Measurements from ENCODE around the gene ATP9A.
"Not testable (repeated sequence)": the region's sequence is repeated elsewhere in the genome, so short reads cannot be mapped to it uniquely, and the experiment has no call there.

Gene ATP9A

GRCh38 chr20:51729771-51730170 is 38.4 kb downstream of the ATP9A start:
- DNase-seq (ENCODE audit: low read depth in 3 of 3) = no peak

- no peak for DNase-seq (ENCODE audit: low read depth in 3 of 3)
Measured at GRCh38 chr20:51728737-51729136, 39.5 kb downstream of the ATP9A start.

- no peak for DNase-seq (ENCODE audit: low read depth in 3 of 3)
Measured at GRCh38 chr20:51727872-51728271, 40.3 kb downstream of the ATP9A start.

DNA sequence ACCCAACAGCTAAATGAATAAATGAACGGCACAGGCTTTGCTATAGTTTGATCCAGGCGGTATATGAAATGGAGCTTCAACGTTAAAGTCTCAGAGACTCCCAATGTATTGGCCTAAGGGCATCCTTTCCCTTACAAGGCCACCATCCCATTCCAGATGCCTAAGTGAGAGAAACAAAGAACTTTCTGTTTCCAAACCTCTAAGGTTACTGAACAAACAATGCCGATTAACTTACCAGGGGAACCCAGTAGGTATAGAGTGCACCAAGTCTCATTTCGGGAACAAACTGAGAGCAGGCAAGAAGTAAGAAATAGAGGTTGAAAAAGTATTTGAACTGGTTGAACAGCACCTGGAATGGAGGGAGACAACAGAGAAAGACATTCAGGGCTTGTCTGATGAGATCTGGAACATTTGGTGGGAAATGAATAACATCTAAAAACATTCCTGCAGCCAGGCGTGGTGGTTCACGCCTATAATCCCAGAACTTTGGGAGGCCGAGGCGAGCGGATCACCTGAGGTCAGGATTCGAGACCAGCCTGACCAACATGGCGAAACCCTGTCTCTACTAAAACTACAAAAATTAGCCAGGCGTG is 42.5 kb downstream of the ATP9A start:
- no peak for DNase-seq (ENCODE audit: low read depth in 3 of 3)

DNA sequence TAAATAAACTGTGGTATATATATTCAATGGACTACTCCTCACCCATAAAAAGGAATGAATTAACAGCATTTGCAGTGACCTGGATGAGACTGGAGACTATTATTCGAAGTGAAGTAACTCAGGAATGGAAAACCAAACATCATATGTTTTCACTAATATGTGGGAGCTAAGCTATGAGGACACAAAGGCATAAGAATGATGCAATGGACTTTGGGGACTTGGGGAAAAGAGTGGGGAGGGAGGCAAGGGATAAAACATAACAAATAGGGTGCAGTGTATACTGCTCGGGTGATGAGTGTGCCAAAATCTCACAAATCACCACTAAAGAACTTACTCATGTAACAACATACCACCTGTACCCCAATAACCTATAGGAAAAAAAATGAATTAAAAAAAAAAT is 45.2 kb downstream of the ATP9A start:
- not testable (repeated sequence) for DNase-seq (ENCODE audit: low read depth in 3 of 3)

GRCh38 chr20:51722246-51722645 is 45.9 kb downstream of the ATP9A start:
- DNase-seq (ENCODE audit: low read depth in 3 of 3) = not testable (repeated sequence)

GRCh38 chr20:51720854-51721253 is 47.3 kb downstream of the ATP9A start:
- DNase-seq (ENCODE audit: low read depth in 3 of 3) = no peak

DNA sequence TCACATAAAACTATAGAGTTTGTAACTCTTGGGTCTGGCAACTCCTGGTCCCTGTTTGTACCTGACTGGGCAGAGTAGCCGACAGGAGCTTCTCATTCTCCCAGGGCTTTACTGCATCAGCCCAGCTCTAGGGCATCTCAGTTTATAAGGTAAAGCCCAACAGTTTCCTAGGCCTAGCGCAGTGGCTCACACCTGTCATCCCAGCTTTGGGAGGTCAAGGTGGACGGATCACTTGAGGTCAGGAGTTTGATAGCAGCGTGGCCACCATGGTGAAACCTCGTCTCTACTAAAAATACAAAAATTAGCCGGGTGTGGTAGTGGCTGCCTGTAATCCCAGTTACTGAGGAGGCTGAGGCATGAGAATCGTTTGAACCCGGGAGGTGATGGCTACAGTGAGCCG is 47.8 kb downstream of the ATP9A start:
- no peak for DNase-seq (ENCODE audit: low read depth in 3 of 3)

GRCh38 chr20:51715856-51716185 is 52.4 kb downstream of the ATP9A start:
- DNase-seq (ENCODE audit: low read depth in 3 of 3) = no peak

DNA sequence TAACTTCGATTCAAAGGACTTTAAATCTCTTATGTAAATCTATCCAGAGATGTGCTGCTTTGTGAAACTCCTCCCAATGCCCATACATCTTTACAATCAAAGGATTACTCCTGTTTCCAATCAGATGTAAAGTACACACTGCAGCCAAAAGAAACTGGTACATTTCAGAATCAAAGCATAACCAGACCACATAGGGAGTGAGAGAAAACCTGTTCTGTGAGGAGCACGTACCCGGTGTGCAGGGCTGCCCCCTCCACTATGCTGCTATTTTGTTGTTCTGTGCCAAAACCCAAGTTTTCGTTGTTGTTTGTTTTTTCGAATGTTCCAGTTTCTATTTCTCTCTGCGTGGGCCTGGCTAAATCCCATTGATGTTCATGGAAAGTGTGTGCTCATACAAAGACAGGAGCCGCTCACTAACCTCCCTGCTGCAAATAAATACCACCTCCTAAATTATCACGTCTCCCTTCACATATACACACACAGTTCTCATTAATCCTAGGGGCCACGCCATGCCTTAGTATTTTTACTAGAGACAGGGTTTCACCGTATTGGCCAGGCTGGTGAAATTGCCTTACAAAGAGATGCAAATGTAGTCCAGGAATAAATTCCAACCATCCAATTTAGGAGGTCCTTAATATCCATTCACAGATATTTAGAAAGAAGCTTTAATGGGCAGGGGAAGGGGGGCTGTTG is 52.9 kb downstream of the ATP9A start:
- DNase-seq (ENCODE audit: low read depth in 3 of 3) = no peak

GRCh38 chr20:51713213-51713598 is 55.0 kb downstream of the ATP9A start:
- no peak for DNase-seq (ENCODE audit: low read depth in 3 of 3)

GRCh38 chr20:51712501-51713212 is 55.5 kb downstream of the ATP9A start:
- DNase-seq (ENCODE audit: low read depth in 3 of 3) = no peak

- DNase-seq (ENCODE audit: low read depth in 3 of 3) = no peak
Measured at GRCh38 chr20:51711426-51711825, 56.8 kb downstream of the ATP9A start.

DNA sequence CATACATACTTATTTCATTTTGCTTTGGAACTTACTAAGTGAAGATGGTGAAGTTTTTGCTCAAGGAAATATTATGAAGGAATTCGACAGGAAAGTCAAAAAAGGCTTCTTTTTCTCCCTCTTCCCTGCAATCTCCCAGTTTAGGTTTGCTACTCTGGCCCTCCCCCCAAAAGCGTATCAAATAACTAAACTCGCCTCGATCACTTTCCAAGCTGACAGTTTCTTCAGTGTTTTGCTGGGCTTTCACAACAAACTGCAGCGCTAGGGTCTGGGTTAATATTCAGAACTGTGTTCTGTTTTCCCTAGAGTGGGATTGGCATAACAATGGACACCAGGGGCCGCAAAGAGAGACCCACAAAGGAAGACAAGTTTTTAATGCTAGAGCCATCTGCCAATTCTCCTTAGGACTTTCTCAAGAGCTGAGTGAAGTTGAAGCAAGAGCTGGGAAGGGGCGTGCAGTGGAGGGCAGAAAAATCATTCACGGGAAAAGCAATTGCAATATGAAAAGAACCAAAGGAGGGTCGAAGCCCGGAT is 57.8 kb downstream of the ATP9A start:
- DNase-seq (ENCODE audit: low read depth in 3 of 3) = no peak

DNA sequence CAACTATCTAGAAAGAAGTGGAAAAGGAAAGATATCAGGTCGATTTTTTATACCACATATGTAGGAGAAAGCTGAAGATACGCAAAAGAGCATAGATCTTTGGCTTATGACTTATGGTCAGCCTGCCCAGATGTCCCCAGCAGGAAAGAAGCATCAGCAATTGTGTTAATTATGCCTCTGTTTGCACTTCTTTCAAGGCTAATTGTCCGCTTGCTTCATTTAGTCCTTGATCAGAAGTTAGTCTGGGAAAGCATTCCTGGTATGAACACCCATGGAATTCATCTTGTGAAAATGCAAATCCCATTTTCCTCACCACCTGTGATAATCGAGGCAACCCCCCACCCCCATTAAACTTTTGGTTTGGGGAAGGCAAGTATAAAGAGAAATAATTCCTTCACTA is 62.8 kb downstream of the ATP9A start:
- DNase-seq (ENCODE audit: low read depth in 3 of 3) = no peak

DNA sequence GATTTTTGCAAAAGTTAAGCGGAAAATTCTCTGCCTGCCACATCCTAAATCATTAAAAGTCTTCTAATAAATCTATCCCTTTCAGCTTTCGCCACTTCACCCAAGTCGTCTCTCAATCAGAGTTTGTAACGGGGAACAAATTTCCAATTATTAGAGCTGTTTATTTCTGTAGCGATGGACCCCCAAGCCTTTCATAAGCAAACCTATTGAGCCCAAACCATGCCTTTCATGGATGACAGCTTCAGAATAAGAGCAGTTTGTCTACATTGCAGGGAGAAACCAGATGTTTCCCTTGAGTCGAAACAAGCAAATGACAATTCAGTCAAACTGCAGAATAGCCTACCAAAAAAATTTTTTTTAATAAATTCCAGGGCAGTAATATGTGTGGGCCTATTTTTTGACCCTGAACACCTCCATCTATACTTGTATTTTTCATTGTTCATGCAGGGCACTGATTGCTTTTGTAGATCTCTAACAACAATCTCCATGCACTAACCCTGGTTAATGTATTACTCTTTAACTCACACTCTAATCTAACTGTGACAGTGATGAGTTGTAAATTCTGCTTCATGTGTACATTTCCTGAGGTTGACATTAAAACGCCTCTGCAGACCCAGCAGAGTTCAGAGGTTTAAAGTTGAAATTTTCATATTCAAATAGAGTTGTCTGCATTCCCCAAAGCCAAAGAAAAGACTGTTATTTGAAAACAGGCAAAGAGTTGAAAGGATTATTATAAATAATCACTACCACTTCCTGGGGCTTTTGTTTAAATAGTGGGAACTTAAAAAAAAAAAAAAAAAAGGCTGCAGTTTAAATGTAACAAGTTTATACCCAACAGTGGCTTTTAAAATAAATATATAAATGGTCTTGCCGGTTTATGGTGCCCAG is 64.5 kb downstream of the ATP9A start:
- DNase-seq (ENCODE audit: low read depth in 3 of 3) = no peak

DNA sequence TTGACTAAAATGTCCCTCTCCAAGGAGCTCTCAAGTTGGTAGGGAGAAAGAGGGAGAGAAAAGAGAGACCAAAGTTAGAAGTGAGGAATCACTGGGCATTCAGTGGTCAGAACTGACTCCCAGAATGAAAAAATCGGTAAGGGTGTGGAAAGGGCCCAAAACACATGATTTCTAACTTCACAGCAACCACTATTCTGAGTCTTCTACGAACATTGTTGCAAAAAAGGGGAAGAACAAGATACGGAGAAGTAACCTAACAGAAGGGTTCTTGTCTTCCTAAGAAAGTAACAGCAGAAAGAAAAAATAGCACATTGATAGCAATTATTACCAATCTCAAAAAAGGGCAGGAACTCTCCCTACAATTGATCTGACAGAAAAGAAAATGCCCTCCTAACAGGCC is 65.6 kb downstream of the ATP9A start:
- no peak for DNase-seq (ENCODE audit: low read depth in 3 of 3)

DNA sequence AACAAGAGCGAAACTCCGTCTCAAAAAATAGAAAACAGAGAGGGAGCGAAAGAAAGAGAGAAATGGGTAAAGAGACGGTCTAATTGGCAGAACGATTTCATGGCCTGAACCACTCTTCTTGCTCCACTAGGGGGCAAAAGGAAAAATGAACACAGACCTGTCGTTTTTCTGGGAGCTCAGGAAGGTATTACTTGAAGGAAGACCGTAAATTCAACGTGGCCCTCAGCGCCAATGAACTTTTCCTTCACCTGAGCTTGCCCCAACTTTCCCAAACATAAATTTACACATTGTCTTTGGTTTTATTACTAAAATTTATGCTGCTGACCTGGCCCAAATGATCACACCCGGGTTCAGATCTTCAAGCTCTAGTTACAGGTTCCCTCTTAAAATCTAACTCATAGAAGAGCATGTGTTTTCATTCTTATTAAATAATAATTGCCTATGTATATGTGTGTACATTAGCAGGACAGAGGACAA is 67.3 kb downstream of the ATP9A start:
- no peak for DNase-seq (ENCODE audit: low read depth in 3 of 3)

DNA sequence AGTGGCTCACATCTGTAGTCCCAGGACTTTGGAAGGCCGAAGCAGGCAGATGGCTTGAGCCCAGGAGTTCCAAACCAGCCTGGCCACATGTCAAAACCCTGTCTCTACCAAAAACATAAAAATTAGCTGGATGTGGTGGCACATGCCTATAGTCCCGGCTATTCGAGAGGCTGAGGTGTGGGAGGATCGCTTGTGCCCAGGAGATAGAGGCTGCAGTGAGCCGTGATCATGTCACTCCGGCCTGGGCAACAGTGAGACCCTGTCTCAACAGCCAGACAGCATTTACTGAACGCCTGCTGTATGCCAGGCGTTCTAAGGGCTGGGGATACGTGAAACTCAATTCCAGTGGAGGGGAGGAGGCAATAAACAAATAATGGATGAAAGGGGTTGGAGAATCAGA is 69.9 kb downstream of the ATP9A start:
- no peak for DNase-seq (ENCODE audit: low read depth in 3 of 3)

- DNase-seq (ENCODE audit: low read depth in 3 of 3) = no peak
Measured at GRCh38 chr20:51697096-51697826, 70.9 kb downstream of the ATP9A start.
